Ishikawa (cell line): ENCODE data around the gene CORO2B.

ENCODE experiments used
- CEBPB ChIP-seq: IDR thresholded peaks from 2 replicates; pipeline ENCODE4 v1.6.1; 2012
- CREB1 ChIP-seq: IDR thresholded peaks from 2 replicates; pipeline ENCODE4 v1.6.1; 2012; ENCODE audit warnings: low read depth
- EGR1 ChIP-seq: IDR thresholded peaks from 2 replicates; pipeline ENCODE4 v1.6.1; 2012
- EP300 ChIP-seq: IDR thresholded peaks from 2 replicates; pipeline ENCODE4 v1.6.1; 2012; ENCODE audit warnings: borderline replicate concordance
- FOXM1 ChIP-seq: IDR thresholded peaks from 2 replicates; pipeline ENCODE4 v1.6.1; 2012; ENCODE audit warnings: low read depth, borderline replicate concordance
- NFIC ChIP-seq: IDR thresholded peaks from 2 replicates; pipeline ENCODE4 v1.6.1; 2012
- RAD21 ChIP-seq: IDR thresholded peaks from 2 replicates; pipeline ENCODE4 v1.6.1; 2012; ENCODE audit warnings: low read depth
- REST ChIP-seq: IDR thresholded peaks from 2 replicates; pipeline ENCODE4 v1.6.1; 2012; ENCODE audit warnings: low read depth, mild to moderate bottlenecking
- TAF1 ChIP-seq: IDR thresholded peaks from 2 replicates; pipeline ENCODE4 v1.6.1; 2012; ENCODE audit warnings: low read depth, mild to moderate bottlenecking
- TCF12 ChIP-seq: IDR thresholded peaks from 2 replicates; pipeline ENCODE4 v1.6.1; 2012; ENCODE audit warnings: low read depth
- TEAD4 ChIP-seq: IDR thresholded peaks from 2 replicates; pipeline ENCODE4 v1.6.1; 2012
- YY1 ChIP-seq: IDR thresholded peaks from 2 replicates; pipeline ENCODE4 v1.6.1; 2012; ENCODE audit warnings: low read depth
- ZBTB7A ChIP-seq: IDR thresholded peaks from 2 replicates; pipeline ENCODE4 v1.6.1; 2012; ENCODE audit warnings: low read depth
- TF ChIP-seq, protein P1 (sequence below): IDR thresholded peaks from 2 replicates; pipeline ENCODE4 v1.6.1; 2012
- TF ChIP-seq, protein P2 (sequence below): IDR thresholded peaks from 2 replicates; pipeline ENCODE4 v1.6.1; 2012

Gene CORO2B

DNA sequence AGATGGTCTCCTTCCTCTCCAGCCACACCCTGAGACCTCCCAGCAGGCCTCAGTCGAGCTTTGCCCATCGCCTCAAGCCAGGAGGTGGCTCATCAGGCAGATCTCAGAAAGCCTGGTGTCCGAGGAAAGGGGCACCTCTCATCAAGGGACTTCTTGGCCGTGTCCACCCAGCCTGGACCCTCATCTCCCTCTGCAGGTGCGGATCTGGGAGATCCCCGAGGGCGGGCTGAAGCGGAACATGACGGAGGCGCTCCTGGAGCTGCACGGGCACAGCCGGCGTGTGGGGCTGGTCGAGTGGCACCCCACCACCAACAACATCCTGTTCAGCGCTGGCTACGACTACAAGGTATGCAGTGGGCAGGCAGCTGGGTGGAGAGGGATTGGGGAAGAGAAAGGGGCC lies 131.7 kb downstream of the CORO2B start:
- TF ChIP-seq NFIC, result no peak
- TF ChIP-seq EP300, result no peak
- no peak for TF ChIP-seq EGR1
- TF ChIP-seq ZBTB7A, result no peak
- no peak for TF ChIP-seq CREB1
- TF ChIP-seq TCF12, result no peak
- TF ChIP-seq, protein P1, sequence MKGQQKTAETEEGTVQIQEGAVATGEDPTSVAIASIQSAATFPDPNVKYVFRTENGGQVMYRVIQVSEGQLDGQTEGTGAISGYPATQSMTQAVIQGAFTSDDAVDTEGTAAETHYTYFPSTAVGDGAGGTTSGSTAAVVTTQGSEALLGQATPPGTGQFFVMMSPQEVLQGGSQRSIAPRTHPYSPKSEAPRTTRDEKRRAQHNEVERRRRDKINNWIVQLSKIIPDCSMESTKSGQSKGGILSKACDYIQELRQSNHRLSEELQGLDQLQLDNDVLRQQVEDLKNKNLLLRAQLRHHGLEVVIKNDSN, result no peak
- TF ChIP-seq CEBPB, result no peak
- TF ChIP-seq RAD21, result no peak
- no peak for TF ChIP-seq REST
- TF ChIP-seq FOXM1, result no peak
- TF ChIP-seq TAF1, result no peak
- no peak for TF ChIP-seq YY1
- TF ChIP-seq, protein P2, sequence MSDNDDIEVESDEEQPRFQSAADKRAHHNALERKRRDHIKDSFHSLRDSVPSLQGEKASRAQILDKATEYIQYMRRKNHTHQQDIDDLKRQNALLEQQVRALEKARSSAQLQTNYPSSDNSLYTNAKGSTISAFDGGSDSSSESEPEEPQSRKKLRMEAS, result no peak
- TF ChIP-seq TEAD4, result no peak

DNA sequence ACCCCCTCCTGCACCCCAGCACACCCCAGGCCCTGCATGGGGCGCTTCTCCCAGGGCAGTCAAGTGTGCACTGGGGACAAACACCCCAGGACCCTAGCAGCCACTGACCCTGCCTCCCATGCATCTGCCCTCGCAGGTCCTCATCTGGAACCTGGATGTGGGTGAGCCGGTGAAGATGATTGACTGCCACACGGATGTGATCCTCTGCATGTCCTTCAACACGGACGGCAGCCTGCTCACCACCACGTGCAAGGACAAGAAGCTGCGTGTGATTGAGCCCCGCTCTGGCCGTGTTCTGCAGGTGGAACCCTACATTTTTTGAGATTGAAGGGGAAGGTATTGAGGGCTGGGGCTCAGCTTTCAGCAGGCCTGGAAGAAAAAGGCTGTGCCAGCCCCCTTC lies 132.6 kb downstream of the CORO2B start:
- no peak for TF ChIP-seq YY1
- TF ChIP-seq FOXM1, result no peak
- no peak for TF ChIP-seq EGR1
- TF ChIP-seq TAF1, result no peak
- TF ChIP-seq ZBTB7A, result no peak
- no peak for TF ChIP-seq CEBPB
- TF ChIP-seq TEAD4, result no peak
- no peak for TF ChIP-seq CREB1
- TF ChIP-seq, protein P2, result no peak
- no peak for TF ChIP-seq TCF12
- TF ChIP-seq REST, result no peak
- TF ChIP-seq, protein P1, result no peak
- TF ChIP-seq NFIC, result no peak
- no peak for TF ChIP-seq EP300
- TF ChIP-seq RAD21, result no peak

- TF ChIP-seq NFIC, result peak; percentile 46; the same call in 1 of the 2 replicates
- TF ChIP-seq YY1, result no peak
Measured at GRCh38 chr15:68712886-68713285, 134.1 kb downstream of the CORO2B start.

GRCh38 chr15:68713874-68714273 lies 135.1 kb downstream of the CORO2B start:
- TF ChIP-seq TAF1 (no peak), FOXM1 (no peak), YY1 (no peak), CEBPB (no peak), EP300 (no peak), NFIC (no peak), RAD21 (no peak), REST (no peak), CREB1 (no peak)
- TF ChIP-seq, protein P2, result no peak

GRCh38 chr15:68715111-68715510 lies 136.3 kb downstream of the CORO2B start:
- no peak for TF ChIP-seq RAD21
- no peak for TF ChIP-seq CREB1
